ENCODE results near the gene TP53TG5. TPM values are rescaled to one million over a fixed set of nuclear protein-coding genes. Genes with fewer than 3 reads are reported as not detected.

TP53TG5 gene
- total RNA-seq, 2 donors from 2014 or later, result 0.40 to 1.0 TPM

GRCh38 chr20:45325371-45325770 lies 52.8 kb downstream of the TP53TG5 start:
- no peak overlapping the region for H3K27ac ChIP-seq
- TF ChIP-seq, protein P1, sequence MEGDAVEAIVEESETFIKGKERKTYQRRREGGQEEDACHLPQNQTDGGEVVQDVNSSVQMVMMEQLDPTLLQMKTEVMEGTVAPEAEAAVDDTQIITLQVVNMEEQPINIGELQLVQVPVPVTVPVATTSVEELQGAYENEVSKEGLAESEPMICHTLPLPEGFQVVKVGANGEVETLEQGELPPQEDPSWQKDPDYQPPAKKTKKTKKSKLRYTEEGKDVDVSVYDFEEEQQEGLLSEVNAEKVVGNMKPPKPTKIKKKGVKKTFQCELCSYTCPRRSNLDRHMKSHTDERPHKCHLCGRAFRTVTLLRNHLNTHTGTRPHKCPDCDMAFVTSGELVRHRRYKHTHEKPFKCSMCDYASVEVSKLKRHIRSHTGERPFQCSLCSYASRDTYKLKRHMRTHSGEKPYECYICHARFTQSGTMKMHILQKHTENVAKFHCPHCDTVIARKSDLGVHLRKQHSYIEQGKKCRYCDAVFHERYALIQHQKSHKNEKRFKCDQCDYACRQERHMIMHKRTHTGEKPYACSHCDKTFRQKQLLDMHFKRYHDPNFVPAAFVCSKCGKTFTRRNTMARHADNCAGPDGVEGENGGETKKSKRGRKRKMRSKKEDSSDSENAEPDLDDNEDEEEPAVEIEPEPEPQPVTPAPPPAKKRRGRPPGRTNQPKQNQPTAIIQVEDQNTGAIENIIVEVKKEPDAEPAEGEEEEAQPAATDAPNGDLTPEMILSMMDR (IDR thresholded peaks at IDR 0.05), result no peak
- peaks cover 4% of the 10 kb centered on the region for H3K4me1 ChIP-seq
- no peak overlapping the region for H3K9ac ChIP-seq (ENCODE audit: low read depth in 2 of 2, low read length in 2 of 2)
- intact Hi-C loops (cut with DNase I), result loop anchor here (5.0 kb wide), 1 partner anchor 42 kb away; no protein-coding TSS in a partner anchor
- no peaks in the 10 kb centered on the region for H3K9me3 ChIP-seq
- H3K4me3 ChIP-seq, result no peak overlapping the region
- no peaks in the 10 kb centered on the region for H3K27me3 ChIP-seq
- DNase-seq, result no peak
- peaks cover 12% of the 10 kb centered on the region for H3K36me3 ChIP-seq

DNA sequence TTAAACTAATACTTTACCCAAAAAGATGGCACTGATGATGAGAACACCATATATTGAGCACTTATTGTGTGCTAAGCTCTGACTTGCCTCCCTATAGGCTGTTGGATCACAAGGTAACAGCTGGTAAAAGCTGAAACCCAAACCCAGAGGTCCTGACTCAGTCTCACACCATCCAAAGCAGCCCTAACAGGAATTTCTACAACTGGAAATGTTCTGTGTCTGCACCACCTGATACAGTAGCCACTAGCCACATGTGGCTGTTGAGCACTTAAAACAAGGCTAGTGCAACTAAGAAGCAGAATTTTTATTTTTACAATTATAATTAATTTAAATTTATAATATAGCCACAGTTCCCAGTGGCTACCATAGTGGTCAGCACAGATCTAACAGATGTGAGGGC lies 54.4 kb downstream of the TP53TG5 start:
- no peak overlapping the region for H3K4me3 ChIP-seq
- no peak for DNase-seq
- H3K27me3 ChIP-seq, result no peaks in the 10 kb centered on the region
- no peak overlapping the region for H3K9ac ChIP-seq (ENCODE audit: low read depth in 2 of 2, low read length in 2 of 2)
- TF ChIP-seq, protein P1 (IDR thresholded peaks at IDR 0.05), result no peak
- H3K9me3 ChIP-seq, result no peaks in the 10 kb centered on the region
- H3K36me3 ChIP-seq, result peaks cover 2% of the 10 kb centered on the region
- H3K27ac ChIP-seq, result no peak overlapping the region
- H3K4me1 ChIP-seq, result peaks cover 4% of the 10 kb centered on the region
- intact Hi-C loops (cut with DNase I), result loop anchor here (5.0 kb wide), 1 partner anchor 114 kb away; no protein-coding TSS in a partner anchor

- Histone ChIP-seq H3K9me3 (no peaks in the 10 kb centered on the region), H3K9ac (ENCODE audit: low read depth in 2 of 2, low read length in 2 of 2) (no peak overlapping the region), H3K4me3 (no peak overlapping the region), H3K4me1 (peaks cover 4% of the 10 kb centered on the region), H3K27me3 (no peaks in the 10 kb centered on the region), H3K27ac (peak overlapping the region; percentile 30), H3K36me3 (no peaks in the 10 kb centered on the region)
- intact Hi-C loops (cut with DNase I), result loop anchor here (5.0 kb wide), 1 partner anchor 114 kb away; no protein-coding TSS in a partner anchor
- TF ChIP-seq, protein P1 (IDR thresholded peaks at IDR 0.05), result peak; percentile 31
- peak; percentile 74 for DNase-seq
Observed at GRCh38 chr20:45322952-45323383, 55.2 kb downstream of the TP53TG5 start.

Small RNA genes lying within 50 kb of the gene (microRNA-seq; reads per million reads assigned to microRNA genes)
- gene MIR6812, result not detected

Other genes starting within 250 kb of the TP53TG5 start
- 100 to 1,000 TPM in 1 of 2 donors, 10 to 100 TPM in 1; 93.4 to 262 TPM for gene PI3, start 203.4 kb downstream of the TP53TG5 start, total RNA-seq
- gene SEMG1, start 171.3 kb downstream of the TP53TG5 start, total RNA-seq, result 1 to 10 TPM in 1 of 2 donors, under 1 TPM in 1; 0.42 to 1.0 TPM
- gene SEMG2, start 157.0 kb downstream of the TP53TG5 start, total RNA-seq, result not detected
- gene SLPI, start 123.8 kb downstream of the TP53TG5 start, total RNA-seq, result 100 to 1,000 TPM; 109 to 113 TPM
- under 1 TPM in 1 of 2 donors, not detected in 1; 0.74 TPM for gene RBPJL, start 71.5 kb downstream of the TP53TG5 start, total RNA-seq
- gene MATN4, start 70.0 kb downstream of the TP53TG5 start, total RNA-seq, result under 1 TPM in 1 of 2 donors, not detected in 1; 0.47 TPM
- gene SDC4, start 29.9 kb downstream of the TP53TG5 start, total RNA-seq, result 100 to 1,000 TPM in 1 of 2 donors, 10 to 100 TPM in 1; 70.9 to 146 TPM
- 10 to 100 TPM; 24.4 to 27.7 TPM for gene SYS1, start 15.2 kb downstream of the TP53TG5 start, total RNA-seq
- 100 to 1,000 TPM; 109 to 131 TPM for gene DBNDD2, start 30.0 kb upstream of the TP53TG5 start, total RNA-seq
- gene PIGT, start 37.8 kb upstream of the TP53TG5 start, total RNA-seq, result 100 to 1,000 TPM; 129 to 140 TPM
- 100 to 1,000 TPM; 117 to 285 TPM for gene WFDC2, start 91.4 kb upstream of the TP53TG5 start, total RNA-seq
- gene SPINT3, start 137.3 kb upstream of the TP53TG5 start, total RNA-seq, result not detected
- not detected for gene WFDC6, start 161.2 kb upstream of the TP53TG5 start, total RNA-seq
- not detected for gene EPPIN, start 169.1 kb upstream of the TP53TG5 start, total RNA-seq
- gene WFDC8, start 201.0 kb upstream of the TP53TG5 start, total RNA-seq, result not detected

All from colonic mucosa (tissue), 4 donors.